ENCODE data around the gene SUPT4H1.

The SUPT4H1 gene

DNA sequence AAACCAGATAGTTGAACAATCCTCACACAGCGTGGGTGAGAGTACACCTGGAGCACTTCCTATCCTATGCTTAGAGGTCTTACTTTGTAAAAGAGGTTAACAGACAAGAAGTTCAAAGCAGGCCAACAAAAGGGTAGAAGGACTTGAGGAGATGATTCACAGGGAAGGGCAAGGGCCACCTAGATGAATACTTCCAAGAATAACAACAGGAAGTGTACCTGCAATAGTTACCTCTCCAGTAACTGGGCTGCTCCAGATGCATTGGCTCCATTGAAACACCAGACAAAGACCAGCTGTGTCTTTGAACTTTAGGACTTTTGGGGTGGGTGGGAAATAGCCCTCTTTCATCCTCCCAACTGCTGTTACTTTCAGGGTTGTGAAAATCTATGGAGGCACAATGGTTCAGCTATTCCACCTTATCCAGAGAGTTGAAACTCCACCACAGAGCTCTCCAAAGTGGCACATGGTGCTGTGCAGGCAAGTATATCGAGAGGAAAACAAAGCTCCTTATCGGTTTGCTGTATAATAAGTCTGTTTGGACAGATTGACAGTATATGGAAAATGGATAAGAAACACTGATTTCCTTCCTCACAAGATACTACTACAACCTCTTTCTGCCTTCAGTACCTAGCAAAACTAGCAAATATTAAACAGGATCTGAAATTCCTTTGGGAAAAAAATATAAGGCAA, 42.7 kb upstream of the SUPT4H1 start:
- H3K9ac ChIP-seq (ENCODE audit: insufficient read length, low read depth), result no peak overlapping the region
- no peak for DNase-seq (ENCODE audit: low read depth, low spot score)
- TF ChIP-seq SUZ12 (IDR thresholded peaks at IDR 0.05; ENCODE audit: extremely low read depth, insufficient read depth, insufficient read length), result no peak
- TF ChIP-seq YY1 (IDR thresholded peaks at IDR 0.05; ENCODE audit: insufficient read depth, insufficient read length), result no peak
- no peak for TF ChIP-seq ZNF274 (IDR thresholded peaks at IDR 0.05; ENCODE audit: low read depth, low read length)
- no peaks in the 10 kb centered on the region for H3K9me3 ChIP-seq (ENCODE audit: insufficient read depth, low read length)
- H3K36me3 ChIP-seq (ENCODE audit: insufficient read depth, insufficient read length, low read length), result no peaks in the 10 kb centered on the region
- H3K4me3 ChIP-seq (ENCODE audit: insufficient read length, low read depth), result no peak overlapping the region
- H3K27me3 ChIP-seq (ENCODE audit: insufficient read depth, insufficient read length), result no peaks in the 10 kb centered on the region
- no peaks in the 10 kb centered on the region for H3K4me1 ChIP-seq (ENCODE audit: insufficient read depth, insufficient read length)

DNA sequence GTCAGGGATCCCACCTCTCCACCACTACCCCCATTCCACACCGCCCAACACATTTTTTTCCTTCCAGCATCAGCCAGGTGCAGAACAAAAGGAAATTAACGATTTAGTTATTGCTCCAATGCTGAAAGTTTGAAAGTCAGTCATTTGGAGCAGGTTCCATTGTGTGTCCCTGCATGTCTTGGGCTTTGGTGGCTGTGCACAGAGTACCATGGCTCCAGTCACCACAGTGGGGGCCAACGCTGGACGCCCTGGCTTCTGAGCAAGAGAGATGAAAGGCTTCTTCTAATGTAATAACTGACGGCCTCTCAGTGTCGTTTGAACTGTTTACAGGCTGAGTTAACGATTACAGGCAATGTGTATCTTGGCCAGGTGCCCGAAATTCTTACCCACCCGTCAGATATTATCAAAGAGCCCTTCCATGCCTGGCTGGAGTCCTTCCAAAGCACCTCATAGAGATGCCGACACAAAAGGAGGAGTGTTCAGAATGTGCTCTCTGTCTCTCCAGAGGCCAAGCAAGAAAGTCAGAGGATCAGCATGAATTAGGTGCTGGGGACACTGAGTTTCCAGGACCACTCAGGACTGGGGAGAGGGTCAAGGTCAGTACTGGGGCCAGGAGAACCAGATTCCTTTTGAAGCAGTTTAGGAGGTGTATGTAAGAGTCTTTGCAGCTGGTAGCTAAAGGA, 39.4 kb upstream of the SUPT4H1 start:
- H3K36me3 ChIP-seq (ENCODE audit: insufficient read depth, insufficient read length, low read length), result peaks cover 6% of the 10 kb centered on the region
- H3K4me1 ChIP-seq (ENCODE audit: insufficient read depth, insufficient read length), result no peaks in the 10 kb centered on the region
- TF ChIP-seq ZNF274 (IDR thresholded peaks at IDR 0.05; ENCODE audit: low read depth, low read length) (no peak), YY1 (IDR thresholded peaks at IDR 0.05; ENCODE audit: insufficient read depth, insufficient read length) (no peak), SUZ12 (IDR thresholded peaks at IDR 0.05; ENCODE audit: extremely low read depth, insufficient read depth, insufficient read length) (no peak)
- no peaks in the 10 kb centered on the region for H3K9me3 ChIP-seq (ENCODE audit: insufficient read depth, low read length)
- H3K9ac ChIP-seq (ENCODE audit: insufficient read length, low read depth), result no peak overlapping the region
- no peak for DNase-seq (ENCODE audit: low read depth, low spot score)
- H3K27me3 ChIP-seq (ENCODE audit: insufficient read depth, insufficient read length), result no peaks in the 10 kb centered on the region
- H3K4me3 ChIP-seq (ENCODE audit: insufficient read length, low read depth), result no peak overlapping the region

DNA sequence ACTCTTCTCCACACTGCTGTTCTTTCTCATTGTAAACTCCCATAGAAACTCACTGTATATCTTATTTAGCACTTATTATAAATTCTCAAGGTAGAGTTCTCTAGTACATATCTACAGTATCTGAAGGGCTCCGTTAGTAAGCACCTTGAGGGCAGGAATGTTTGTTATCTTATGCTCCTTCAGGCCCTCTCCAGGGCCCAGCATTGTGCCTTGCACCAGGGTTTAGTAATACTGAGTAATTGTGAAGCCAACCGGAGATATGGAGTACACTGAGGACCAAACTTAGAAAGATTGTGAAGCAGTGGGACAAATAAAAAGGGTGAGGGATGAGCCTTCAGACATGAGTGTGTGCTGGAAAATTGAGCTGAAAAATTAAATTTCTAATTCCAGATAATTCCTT, 38.9 kb upstream of the SUPT4H1 start:
- Histone ChIP-seq H3K4me3 (ENCODE audit: insufficient read length, low read depth) (no peak overlapping the region), H3K27me3 (ENCODE audit: insufficient read depth, insufficient read length) (no peaks in the 10 kb centered on the region), H3K9ac (ENCODE audit: insufficient read length, low read depth) (no peak overlapping the region), H3K4me1 (ENCODE audit: insufficient read depth, insufficient read length) (no peaks in the 10 kb centered on the region), H3K36me3 (ENCODE audit: insufficient read depth, insufficient read length, low read length) (peaks cover 6% of the 10 kb centered on the region), H3K9me3 (ENCODE audit: insufficient read depth, low read length) (no peaks in the 10 kb centered on the region)
- DNase-seq (ENCODE audit: low read depth, low spot score), result no peak
- no peak for TF ChIP-seq YY1 (IDR thresholded peaks at IDR 0.05; ENCODE audit: insufficient read depth, insufficient read length)
- TF ChIP-seq ZNF274 (IDR thresholded peaks at IDR 0.05; ENCODE audit: low read depth, low read length), result no peak
- no peak for TF ChIP-seq SUZ12 (IDR thresholded peaks at IDR 0.05; ENCODE audit: extremely low read depth, insufficient read depth, insufficient read length)

DNA sequence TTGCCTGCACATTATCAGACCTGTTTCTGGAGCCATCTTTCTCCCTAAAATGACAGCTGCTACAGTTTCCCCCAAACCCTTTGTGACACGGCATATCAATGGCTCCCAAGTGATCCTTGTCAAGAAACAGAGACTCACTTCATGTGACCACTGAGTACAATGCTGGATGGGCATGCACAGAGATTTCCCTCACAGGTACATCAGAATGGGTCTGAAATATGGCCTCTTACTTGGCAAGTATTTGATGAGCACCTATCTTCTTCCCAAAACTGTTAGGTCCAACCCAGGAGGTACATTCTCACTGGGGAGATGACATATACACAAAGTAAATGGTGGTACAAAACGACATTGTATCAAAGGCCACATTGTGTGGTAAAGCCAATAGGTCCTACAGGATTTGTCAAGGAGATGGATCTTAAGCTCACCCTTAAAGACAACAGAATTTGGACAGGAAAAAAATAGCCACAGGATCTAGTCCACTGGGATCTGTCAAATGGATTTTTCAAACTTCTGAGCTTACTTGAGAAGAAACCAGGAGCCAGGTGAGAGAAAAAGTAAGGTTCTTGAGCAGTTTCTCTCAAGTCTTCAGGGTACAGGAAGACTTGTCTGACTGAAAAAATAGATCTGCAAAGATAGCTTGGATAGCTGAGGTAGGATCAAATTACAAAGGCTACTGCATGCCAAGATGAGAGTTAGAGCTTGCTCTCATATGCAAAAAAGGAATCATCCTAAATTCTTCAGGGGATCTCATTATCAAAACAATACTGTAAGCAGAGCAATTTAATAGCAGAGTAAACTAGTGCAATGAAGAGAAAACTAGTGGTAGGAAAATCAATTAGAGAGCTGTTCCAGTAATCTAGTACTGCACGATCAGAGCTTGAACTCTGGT, 36.5 kb upstream of the SUPT4H1 start:
- H3K9ac ChIP-seq (ENCODE audit: insufficient read length, low read depth), result no peak overlapping the region
- H3K9me3 ChIP-seq (ENCODE audit: insufficient read depth, low read length), result no peaks in the 10 kb centered on the region
- no peaks in the 10 kb centered on the region for H3K27me3 ChIP-seq (ENCODE audit: insufficient read depth, insufficient read length)
- TF ChIP-seq SUZ12 (IDR thresholded peaks at IDR 0.05; ENCODE audit: extremely low read depth, insufficient read depth, insufficient read length) (no peak), ZNF274 (IDR thresholded peaks at IDR 0.05; ENCODE audit: low read depth, low read length) (no peak), YY1 (IDR thresholded peaks at IDR 0.05; ENCODE audit: insufficient read depth, insufficient read length) (no peak)
- no peak overlapping the region for H3K4me3 ChIP-seq (ENCODE audit: insufficient read length, low read depth)
- peaks cover 6% of the 10 kb centered on the region for H3K36me3 ChIP-seq (ENCODE audit: insufficient read depth, insufficient read length, low read length)
- DNase-seq (ENCODE audit: low read depth, low spot score), result no peak
- H3K4me1 ChIP-seq (ENCODE audit: insufficient read depth, insufficient read length), result no peaks in the 10 kb centered on the region

DNA sequence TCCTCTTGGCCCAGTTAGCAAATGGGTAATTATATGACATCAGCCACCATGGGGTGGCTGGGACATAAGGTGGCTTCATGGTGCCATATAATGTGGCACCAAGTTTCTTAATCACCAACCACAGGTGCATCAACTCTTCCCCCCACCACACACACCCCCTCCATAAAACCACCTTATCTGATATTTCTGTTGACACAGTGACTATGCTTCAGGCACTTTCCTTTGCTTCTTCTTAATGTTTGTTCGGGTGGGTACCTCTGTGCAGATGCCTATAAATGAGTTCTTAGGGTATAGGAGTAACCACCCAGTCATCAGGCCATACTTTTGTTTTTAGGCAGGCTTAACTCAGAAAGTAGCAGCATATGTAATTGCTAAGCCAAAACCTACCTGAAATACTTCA, 35.8 kb upstream of the SUPT4H1 start:
- no peak for DNase-seq (ENCODE audit: low read depth, low spot score)
- H3K4me3 ChIP-seq (ENCODE audit: insufficient read length, low read depth), result no peak overlapping the region
- TF ChIP-seq SUZ12 (IDR thresholded peaks at IDR 0.05; ENCODE audit: extremely low read depth, insufficient read depth, insufficient read length) (no peak), ZNF274 (IDR thresholded peaks at IDR 0.05; ENCODE audit: low read depth, low read length) (no peak), YY1 (IDR thresholded peaks at IDR 0.05; ENCODE audit: insufficient read depth, insufficient read length) (no peak)
- H3K4me1 ChIP-seq (ENCODE audit: insufficient read depth, insufficient read length), result no peaks in the 10 kb centered on the region
- peaks cover 6% of the 10 kb centered on the region for H3K36me3 ChIP-seq (ENCODE audit: insufficient read depth, insufficient read length, low read length)
- no peaks in the 10 kb centered on the region for H3K27me3 ChIP-seq (ENCODE audit: insufficient read depth, insufficient read length)
- H3K9me3 ChIP-seq (ENCODE audit: insufficient read depth, low read length), result no peaks in the 10 kb centered on the region
- H3K9ac ChIP-seq (ENCODE audit: insufficient read length, low read depth), result no peak overlapping the region

DNA sequence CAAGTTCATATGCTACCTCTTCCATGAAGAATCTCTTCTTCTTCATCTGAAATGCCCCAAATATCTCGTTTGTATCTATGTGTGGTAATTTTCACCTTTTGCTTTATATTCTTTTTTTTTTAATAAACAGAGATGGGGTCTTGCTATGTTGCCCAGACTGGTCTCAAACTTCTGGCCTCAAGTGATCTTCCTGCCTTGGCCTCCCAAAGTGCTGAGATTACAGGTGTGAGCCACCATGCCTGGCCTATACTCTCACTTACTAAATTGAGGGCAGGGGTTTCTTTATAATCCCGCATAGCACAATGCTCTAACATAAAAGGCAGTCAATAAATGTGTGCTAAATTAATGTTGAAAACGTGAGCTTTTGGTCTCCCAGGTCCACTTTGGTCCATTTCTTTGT, 34.7 kb upstream of the SUPT4H1 start:
- Histone ChIP-seq H3K36me3 (ENCODE audit: insufficient read depth, insufficient read length, low read length) (peaks cover 6% of the 10 kb centered on the region), H3K4me3 (ENCODE audit: insufficient read length, low read depth) (no peak overlapping the region), H3K9ac (ENCODE audit: insufficient read length, low read depth) (no peak overlapping the region), H3K9me3 (ENCODE audit: insufficient read depth, low read length) (no peaks in the 10 kb centered on the region), H3K27me3 (ENCODE audit: insufficient read depth, insufficient read length) (no peaks in the 10 kb centered on the region), H3K4me1 (ENCODE audit: insufficient read depth, insufficient read length) (no peaks in the 10 kb centered on the region)
- no peak for DNase-seq (ENCODE audit: low read depth, low spot score)
- no peak for TF ChIP-seq YY1 (IDR thresholded peaks at IDR 0.05; ENCODE audit: insufficient read depth, insufficient read length)
- TF ChIP-seq SUZ12 (IDR thresholded peaks at IDR 0.05; ENCODE audit: extremely low read depth, insufficient read depth, insufficient read length), result no peak
- no peak for TF ChIP-seq ZNF274 (IDR thresholded peaks at IDR 0.05; ENCODE audit: low read depth, low read length)
